ENCODE data around the gene ANKRD11. TPM values are rescaled to one million over a fixed set of nuclear protein-coding genes. Genes with fewer than 3 reads are reported as not detected.

The ANKRD11 gene
- total RNA-seq, 4 donors from 2014 or later, result 75.6 to 183 (median 108) TPM

GRCh38 chr16:89318430-89318758 is 172.0 kb downstream of the ANKRD11 start:
- no peak for TF ChIP-seq CTCF (IDR thresholded peaks at IDR 0.05)
- no peak for TF ChIP-seq POLR2A (IDR thresholded peaks at IDR 0.05)
- no peak for DNase-seq (ENCODE audit: low spot score in 2 of 2)
- no peak overlapping the region for H3K4me3 ChIP-seq (ENCODE audit: low read depth, poor library complexity, severe bottlenecking)
- intact Hi-C loops (cut with DNase I; ENCODE audit: low total_unique reads), result no loop called here
- 90 to 93% methylated on average over 11 of the region's 11 CpGs for WGBS, 2 donors

- DNase-seq (ENCODE audit: low spot score in 2 of 2), result no peak
- WGBS, 2 donors, result 72 to 79% methylated on average over 23 of the region's 23 CpGs
- intact Hi-C loops (cut with DNase I; ENCODE audit: low total_unique reads), result no loop called here
- no peak for TF ChIP-seq POLR2A (IDR thresholded peaks at IDR 0.05)
- TF ChIP-seq CTCF (IDR thresholded peaks at IDR 0.05), result no peak
- no peak overlapping the region for H3K4me3 ChIP-seq (ENCODE audit: low read depth, poor library complexity, severe bottlenecking)
These were observed 172.5 kb downstream of the ANKRD11 start for GRCh38 chr16:89317729-89318429.

- no peak overlapping the region for H3K4me3 ChIP-seq (ENCODE audit: low read depth, poor library complexity, severe bottlenecking)
- TF ChIP-seq POLR2A (IDR thresholded peaks at IDR 0.05), result no peak
- no peak for TF ChIP-seq CTCF (IDR thresholded peaks at IDR 0.05)
- no peak for DNase-seq (ENCODE audit: low spot score in 2 of 2)
- 71 to 77% methylated on average over 12 of the region's 12 CpGs for WGBS, 2 donors
- intact Hi-C loops (cut with DNase I; ENCODE audit: low total_unique reads), result no loop called here
These were observed 173.2 kb downstream of the ANKRD11 start for GRCh38 chr16:89317101-89317671.

- 75 to 81% methylated on average over 14 of the region's 14 CpGs for WGBS, 2 donors
- intact Hi-C loops (cut with DNase I; ENCODE audit: low total_unique reads), result no loop called here
- TF ChIP-seq POLR2A (IDR thresholded peaks at IDR 0.05) (no peak), CTCF (IDR thresholded peaks at IDR 0.05) (no peak)
- DNase-seq (ENCODE audit: low spot score in 2 of 2), result no peak
- H3K4me3 ChIP-seq (ENCODE audit: low read depth, poor library complexity, severe bottlenecking), result no peak overlapping the region
These were observed 173.7 kb downstream of the ANKRD11 start for GRCh38 chr16:89316701-89317100.

- no peak for TF ChIP-seq POLR2A (IDR thresholded peaks at IDR 0.05)
- TF ChIP-seq CTCF (IDR thresholded peaks at IDR 0.05), result no peak
- no peak overlapping the region for H3K4me3 ChIP-seq (ENCODE audit: low read depth, poor library complexity, severe bottlenecking)
- 53 to 56% methylated on average over 20 of the region's 20 CpGs for WGBS, 2 donors
- no peak for DNase-seq (ENCODE audit: low spot score in 2 of 2)
- intact Hi-C loops (cut with DNase I; ENCODE audit: low total_unique reads), result no loop called here
These were observed 174.4 kb downstream of the ANKRD11 start for GRCh38 chr16:89315791-89316581.
